DMS79 (cell line): ENCODE data around the gene CDH23.
"Not testable (repeated sequence)": the region's sequence is repeated elsewhere in the genome, so short reads cannot be mapped to it uniquely, and the experiment has no call there.

Source experiments
- DNase-seq: peaks from one replicate; lab custom pipeline; 2025; lab: John Stamatoyannopoulos, UW

The CDH23 gene

GRCh38 chr10:71396711-71397295, at the start of gene CDH23:
TSS of gene CDH23 (plus strand) at chr10:71396920. CDS start at chr10:71439832, 42,912 bp downstream.
- no peak for DNase-seq

GRCh38 chr10:71347587-71348395, 48.9 kb upstream of the CDH23 start:
- DNase-seq = no peak

- DNase-seq = no peak
Measured at GRCh38 chr10:71348850-71349249, 47.9 kb upstream of the CDH23 start.

- DNase-seq = no peak
Measured at GRCh38 chr10:71349406-71349805, 47.3 kb upstream of the CDH23 start.

GRCh38 chr10:71351087-71351486, 45.6 kb upstream of the CDH23 start:
- DNase-seq = no peak

GRCh38 chr10:71351628-71352319, 44.9 kb upstream of the CDH23 start:
- DNase-seq = no peak

GRCh38 chr10:71353639-71354038, 43.1 kb upstream of the CDH23 start:
- DNase-seq = no peak

- no peak for DNase-seq
Measured at GRCh38 chr10:71354776-71355175, 41.9 kb upstream of the CDH23 start.

- no peak for DNase-seq
Measured at GRCh38 chr10:71355886-71356285, 40.8 kb upstream of the CDH23 start.

GRCh38 chr10:71357792-71358265, 38.9 kb upstream of the CDH23 start:
- no peak for DNase-seq

GRCh38 chr10:71358277-71358676, 38.4 kb upstream of the CDH23 start:
- no peak for DNase-seq

GRCh38 chr10:71358906-71359305, 37.8 kb upstream of the CDH23 start:
- not testable (repeated sequence) for DNase-seq

GRCh38 chr10:71359364-71360046, 37.2 kb upstream of the CDH23 start:
- DNase-seq = no peak

- no peak for DNase-seq
Measured at GRCh38 chr10:71360735-71361134, 36.0 kb upstream of the CDH23 start.

- DNase-seq = no peak
Measured at GRCh38 chr10:71361581-71361980, 35.1 kb upstream of the CDH23 start.

GRCh38 chr10:71362141-71362540, 34.6 kb upstream of the CDH23 start:
- DNase-seq = no peak

GRCh38 chr10:71363936-71364335, 32.8 kb upstream of the CDH23 start:
- DNase-seq = peak; percentile 13

- DNase-seq = no peak
Measured at GRCh38 chr10:71365366-71365765, 31.4 kb upstream of the CDH23 start.

GRCh38 chr10:71366690-71367089, 30.0 kb upstream of the CDH23 start:
- DNase-seq = no peak

GRCh38 chr10:71367271-71367670, 29.4 kb upstream of the CDH23 start:
- no peak for DNase-seq

- no peak for DNase-seq
Measured at GRCh38 chr10:71368176-71368575, 28.5 kb upstream of the CDH23 start.

GRCh38 chr10:71368643-71369042, 28.1 kb upstream of the CDH23 start:
- no peak for DNase-seq
